Body of pancreas (tissue), 4 donors: ENCODE measurements around the gene DDX5. TPM values are rescaled to one million over a fixed set of nuclear protein-coding genes. Genes with fewer than 3 reads are reported as not detected.

Experiments
- ATAC-seq: fragments of 150-250 bp; one replicate; pipeline ENCODE4 v1.9.1; 2016
- DNase-seq, 4 donors: peaks; one replicate each; pipeline ENCODE4 v3.0.0-alpha.2; 2019
- H3K27ac ChIP-seq, 4 donors: fragments of 200-600 bp; sonication (generic); 1 replicate in 3 of 4; 2 replicates in 1 of 4; pipeline versions ENCODE4 v1.5.1 to v1.6.1; 2016 to 2019; ENCODE audit warnings: mild to moderate bottlenecking in 1 of 4, mixed read lengths in 1 of 4, moderate library complexity in 1 of 4
- H3K27me3 ChIP-seq, 2 donors: fragments of 200-600 bp; sonication (generic); one replicate each; pipeline ENCODE4 v1.6.0; 2016; ENCODE audit warnings: mild to moderate bottlenecking in 1 of 2
- H3K36me3 ChIP-seq, 2 donors: fragments of 200-600 bp; sonication (generic); replicated peaks in 1 of 2; 2 replicates each; pipeline ENCODE4 v1.5.1; 2016; ENCODE audit warnings: low read depth in 2 of 2; ENCODE audit not compliant: insufficient read depth in 1 of 2
- H3K4me1 ChIP-seq: fragments of 200-600 bp; sonication (generic); one replicate; pipeline ENCODE4 v1.6.0; 2016
- H3K4me3 ChIP-seq, 2 donors: fragments of 200-600 bp; sonication (generic); 1 replicate in 1 of 2; 2 replicates in 1 of 2; pipeline ENCODE4 v1.5.1; 2016 to 2019
- H3K9me3 ChIP-seq, 3 donors: fragments of 200-600 bp; sonication (generic); 1 replicate in 2 of 3; 2 replicates in 1 of 3; pipeline ENCODE4 v1.5.1; 2016
- POLR2A ChIP-seq, 3 donors: fragments of 450-650 bp; IDR thresholded peaks; one replicate each; pipeline ENCODE4 v1.6.1; 2016; ENCODE audit warnings: antibody characterized with exemption in 3 of 3, mild to moderate bottlenecking in 2 of 3
- WGBS, 2 donors: methylation state at CpG; one replicate each; pipeline ENCODE4 v1.1.5; 2017; 5-methylcytosine and 5-hydroxymethylcytosine counted together
- intact Hi-C: fragments of 100-400 bp; cut with DNase I; formaldehyde crosslinking; loops from one replicate; pipeline ENCODE4 v1.15.1; 2023
- microRNA-seq, 2 donors: library from miRNA; unstranded; fragments of <30 nt; microRNA quantifications; one replicate each; pipeline ENCODE4, GENCODE V29; 2016; ENCODE audit warnings: borderline number of aligned reads in 2 of 2, borderline replicate concordance in 2 of 2
- small RNA-seq: library from RNA; depleted of rRNA; stranded (forward); fragments of <200 nt; gene quantifications from one replicate; pipeline ENCODE3, GENCODE V24; 2016
- total RNA-seq, 2 donors: library from RNA; depleted of rRNA; stranded (reverse); fragments of >200 nt; gene quantifications; one replicate each; pipeline ENCODE4 v1.1.0, GENCODE V29; 2016
- TF ChIP-seq, protein P1 (sequence below), 7 experiments: fragments of 450-650 bp in 4 of 7; fragments of 200-600 bp in 3 of 7; sonication (generic) in 3 of 7; IDR thresholded peaks; one replicate each; pipeline ENCODE4 v1.5.1; 2016 to 2019; ENCODE audit warnings: antibody characterized with exemption in 7 of 7

Gene DDX5
- total RNA-seq, 2 donors from 2014 or later: 487 to 513 TPM

DNA sequence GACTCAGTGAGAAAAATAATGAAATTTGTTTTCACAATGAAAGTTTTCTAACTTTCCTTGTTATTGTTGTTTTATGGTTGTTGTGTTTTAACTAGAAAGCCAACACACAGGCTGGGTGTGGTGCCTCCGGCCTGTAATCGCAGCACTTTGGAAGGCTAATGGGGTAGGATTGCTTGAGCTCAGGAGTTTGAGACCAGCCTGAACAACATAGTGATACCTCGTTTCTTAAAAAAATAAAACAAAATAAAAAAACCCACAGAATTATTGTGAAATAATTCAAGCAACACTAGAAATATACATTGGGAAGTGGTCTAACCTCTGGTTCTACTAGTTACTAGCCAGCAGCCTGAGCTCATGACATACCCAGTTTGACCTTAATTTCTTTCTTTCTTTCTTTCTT, 56.5 kb downstream of the DDX5 start:
- no peak for ATAC-seq
- H3K4me1 ChIP-seq: no peaks in the 10 kb centered on the region
- no peaks in the 10 kb centered on the region for H3K9me3 ChIP-seq
- DNase-seq: no peak
- no peaks in the 10 kb centered on the region for H3K27me3 ChIP-seq
- H3K4me3 ChIP-seq: no peak overlapping the region
- H3K27ac ChIP-seq: peak overlapping the region in 1 of 4 donors; percentile 70
- no peak for TF ChIP-seq POLR2A (IDR thresholded peaks at IDR 0.05)
- TF ChIP-seq, protein P1, sequence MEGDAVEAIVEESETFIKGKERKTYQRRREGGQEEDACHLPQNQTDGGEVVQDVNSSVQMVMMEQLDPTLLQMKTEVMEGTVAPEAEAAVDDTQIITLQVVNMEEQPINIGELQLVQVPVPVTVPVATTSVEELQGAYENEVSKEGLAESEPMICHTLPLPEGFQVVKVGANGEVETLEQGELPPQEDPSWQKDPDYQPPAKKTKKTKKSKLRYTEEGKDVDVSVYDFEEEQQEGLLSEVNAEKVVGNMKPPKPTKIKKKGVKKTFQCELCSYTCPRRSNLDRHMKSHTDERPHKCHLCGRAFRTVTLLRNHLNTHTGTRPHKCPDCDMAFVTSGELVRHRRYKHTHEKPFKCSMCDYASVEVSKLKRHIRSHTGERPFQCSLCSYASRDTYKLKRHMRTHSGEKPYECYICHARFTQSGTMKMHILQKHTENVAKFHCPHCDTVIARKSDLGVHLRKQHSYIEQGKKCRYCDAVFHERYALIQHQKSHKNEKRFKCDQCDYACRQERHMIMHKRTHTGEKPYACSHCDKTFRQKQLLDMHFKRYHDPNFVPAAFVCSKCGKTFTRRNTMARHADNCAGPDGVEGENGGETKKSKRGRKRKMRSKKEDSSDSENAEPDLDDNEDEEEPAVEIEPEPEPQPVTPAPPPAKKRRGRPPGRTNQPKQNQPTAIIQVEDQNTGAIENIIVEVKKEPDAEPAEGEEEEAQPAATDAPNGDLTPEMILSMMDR (IDR thresholded peaks at IDR 0.05): no peak
- intact Hi-C loops: no loop called here
- 57 to 75% methylated on average over 3 of the region's 3 CpGs for WGBS, 2 donors
- no peaks in the 10 kb centered on the region for H3K36me3 ChIP-seq

DNA sequence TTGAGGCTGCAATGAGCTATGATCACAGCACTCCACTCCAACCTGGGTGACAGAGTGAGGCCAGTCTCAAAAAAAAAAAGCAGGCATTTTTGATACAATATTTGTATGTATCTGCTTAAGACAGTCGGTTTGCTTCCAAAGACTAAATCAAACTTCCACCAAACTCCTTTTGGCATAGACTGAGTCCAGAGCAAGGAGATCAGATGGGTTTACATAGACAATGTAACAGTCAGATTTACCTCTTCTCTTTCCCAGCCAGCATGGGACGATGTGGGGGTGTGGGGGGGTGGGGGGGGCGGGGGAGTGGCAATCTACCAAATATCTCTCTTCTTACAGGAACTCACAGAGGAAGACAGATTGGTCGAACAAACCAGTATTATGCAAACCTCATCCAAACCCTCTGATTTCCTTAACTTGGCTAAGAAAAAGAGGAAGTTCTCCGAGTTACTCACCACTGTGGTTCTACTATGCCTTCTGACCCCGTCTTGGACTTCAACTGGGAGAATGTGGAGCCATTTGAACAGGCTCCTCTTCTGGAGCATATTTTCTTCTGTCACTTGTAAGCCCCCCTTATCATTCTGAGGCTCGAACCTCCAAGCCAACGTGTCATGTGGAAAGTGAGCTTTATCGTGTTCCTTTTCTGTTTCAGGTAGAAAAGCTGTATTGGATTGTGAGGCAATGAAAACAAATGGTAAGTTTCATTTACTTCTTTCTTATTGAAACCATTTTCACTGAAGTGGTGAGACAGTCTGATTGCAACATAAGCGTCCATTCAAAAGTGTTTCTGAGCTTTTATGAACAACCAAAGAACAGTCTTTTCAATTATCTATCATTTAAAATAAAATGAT, 57.2 kb downstream of the DDX5 start, which contains the start of gene MILR1:
MILR1 (plus strand) TSS at position 451 of the 848 bp plus-strand sequence; CDS start at position 505, 54 bp downstream.
- Histone ChIP-seq H3K4me1 (no peaks in the 10 kb centered on the region), H3K4me3 (no peak within 1 kb of the TSS), H3K9me3 (no peaks in the 10 kb centered on the region), H3K36me3 (no peaks in the 10 kb centered on the region), H3K27me3 (no peaks in the 10 kb centered on the region), H3K27ac (peak within 1 kb of the TSS in 1 of 4 donors; percentile 70)
- TF ChIP-seq, protein P1 (IDR thresholded peaks at IDR 0.05): no peak
- peak in 1 of 3 donors; percentile 32 for TF ChIP-seq POLR2A (IDR thresholded peaks at IDR 0.05)
- DNase-seq: peak in 1 of 4 donors; percentile 72
- peak; percentile 50 for ATAC-seq
- WGBS, 2 donors: 30 to 47% methylated on average over 9 to 10 of the region's 10 CpGs
- intact Hi-C loops: no loop called here

Small RNA genes within 50 kb of the gene (microRNA-seq; reads per million reads assigned to microRNA genes)
- gene MIR3064: 2.2 to 5.6 reads per million in 2 donors
- gene MIR5047: 0 to 0.47 reads per million in 2 donors

Small RNA genes within 50 kb of the gene (small RNA-seq; reads per million reads assigned to genes)
- not detected for gene ATP5MFP4

Other genes with a start within 250 kb of the DDX5 start
- 10 to 100 TPM; 36.1 to 82.1 TPM for gene TEX2, start 243.0 kb downstream of the DDX5 start, total RNA-seq
- gene PECAM1, start 115.4 kb downstream of the DDX5 start, total RNA-seq: 10 to 100 TPM; 12.5 to 45.4 TPM
- gene MILR1, start 57.2 kb downstream of the DDX5 start, total RNA-seq: 1 to 10 TPM in 1 of 2 donors, not detected in 1; 4.9 TPM
- 10 to 100 TPM in 1 of 2 donors, 1 to 10 TPM in 1; 6.5 to 18.1 TPM for gene POLG2, start 9.2 kb downstream of the DDX5 start, total RNA-seq
- gene CEP95, start 688 bp upstream of the DDX5 start, total RNA-seq: 10 to 100 TPM; 18.5 to 39.7 TPM
- 10 to 100 TPM; 10.6 to 15.5 TPM for gene SMURF2, start 156.0 kb upstream of the DDX5 start, total RNA-seq